CD4-positive, alpha-beta memory T cell (primary cell): ENCODE results near the gene ETV6. TPM values are rescaled to one million over a fixed set of nuclear protein-coding genes. Genes with fewer than 3 reads are reported as not detected.
"Not testable (repeated sequence)": the region's sequence is repeated elsewhere in the genome, so short reads cannot be mapped to it uniquely, and the experiment has no call there.

Source experiments
- CTCF ChIA-PET: fragments of 350-600 bp; sonication (Branson Sonifier 250); formaldehyde crosslinking; loops from one replicate; lab custom pipeline; 2021; ENCODE audit warnings: inconsistent platforms; ENCODE audit not compliant: partially characterized antibody; lab: Charles Lee
- POLR2A ChIA-PET: fragments of 350-600 bp; sonication (Branson Sonifier 250); formaldehyde crosslinking; loops from one replicate; lab custom pipeline; 2021; ENCODE audit not compliant: partially characterized antibody; lab: Charles Lee
- DNase-seq, 5 donors: peaks; one replicate each; pipeline versions ENCODE4 v3.0.0 to v3.0.0-alpha.2; 2020 to 2022; ENCODE audit warnings: mixed read lengths in 1 of 5
- H3K27ac ChIP-seq: one replicate; pipeline ENCODE4 v1.7.0; 2013; ENCODE audit warnings: low read depth, low read length
- H3K27me3 ChIP-seq: 2 replicates; pipeline ENCODE4 v1.7.0; 2013; ENCODE audit warnings: mild to moderate bottlenecking, low read length, moderate library complexity; ENCODE audit not compliant: insufficient read depth
- H3K36me3 ChIP-seq: 2 replicates; pipeline ENCODE4 v1.7.0; 2013; ENCODE audit warnings: mild to moderate bottlenecking, low read length, moderate library complexity; ENCODE audit not compliant: insufficient read depth
- H3K4me1 ChIP-seq: 2 replicates; pipeline ENCODE4 v1.7.0; 2013; ENCODE audit warnings: mild to moderate bottlenecking, low read length, moderate library complexity; ENCODE audit not compliant: insufficient read depth
- H3K4me3 ChIP-seq, 2 donors: one replicate each; pipeline ENCODE4 v1.7.0; 2013; ENCODE audit warnings: low read length in 2 of 2, mild to moderate bottlenecking in 1 of 2
- H3K9me3 ChIP-seq, 2 donors: one replicate each; pipeline ENCODE4 v1.7.0; 2013; ENCODE audit warnings: low read length in 2 of 2, control low read depth in 1 of 2; ENCODE audit not compliant: control insufficient read depth in 1 of 2
- H3K27ac Mint-ChIP-seq, 7 donors: one replicate each; pipeline ENCODE4 v1.8.0; 2020 to 2021; ENCODE audit warnings: mixed read lengths in 7 of 7, mild to moderate bottlenecking in 6 of 7, inconsistent platforms in 3 of 7, moderate library complexity in 3 of 7
- H3K27me3 Mint-ChIP-seq, 2 donors: one replicate each; pipeline ENCODE4 v1.8.0; 2020 to 2021; ENCODE audit warnings: mixed read lengths in 2 of 2
- H3K36me3 Mint-ChIP-seq, 2 donors: one replicate each; pipeline ENCODE4 v1.8.0; 2020 to 2021; ENCODE audit warnings: mixed read lengths in 2 of 2, inconsistent platforms in 1 of 2, mild to moderate bottlenecking in 1 of 2
- H3K4me1 Mint-ChIP-seq, 4 donors: one replicate each; pipeline ENCODE4 v1.8.0; 2020 to 2021; ENCODE audit warnings: mixed read lengths in 4 of 4, mild to moderate bottlenecking in 1 of 4
- H3K4me3 Mint-ChIP-seq, 8 donors: one replicate each; pipeline ENCODE4 v1.8.0; 2020 to 2021; ENCODE audit warnings: mixed read lengths in 8 of 8, mild to moderate bottlenecking in 7 of 8, moderate library complexity in 6 of 8, inconsistent platforms in 3 of 8
- H3K9me3 Mint-ChIP-seq, 8 donors: one replicate each; pipeline ENCODE4 v1.8.0; 2020 to 2021; ENCODE audit warnings: mixed read lengths in 8 of 8, mild to moderate bottlenecking in 5 of 8, inconsistent platforms in 3 of 8, moderate library complexity in 1 of 8
- intact Hi-C: fragments of 100-400 bp; cut with micrococcal nuclease; formaldehyde crosslinking; loops from one replicate; pipeline ENCODE4 v1.15.1; 2023
- polyA plus RNA-seq, 2 donors: library from polyadenylated mRNA; unstranded; fragments of 300-500 nt; fragmentation: Illumina TruSeq; gene quantifications; one replicate each; pipeline ENCODE4 v1.2.3, GENCODE V29; 2021
- total RNA-seq, 2 experiments: library from RNA; stranded (reverse); gene quantifications; one replicate each; pipeline ENCODE4 v1.2.3, GENCODE V29; 2021

Gene ETV6
- total and polyA plus RNA-seq, 4 experiments from 2014 or later: 3.3 to 43.9 (median 25.7) TPM

DNA sequence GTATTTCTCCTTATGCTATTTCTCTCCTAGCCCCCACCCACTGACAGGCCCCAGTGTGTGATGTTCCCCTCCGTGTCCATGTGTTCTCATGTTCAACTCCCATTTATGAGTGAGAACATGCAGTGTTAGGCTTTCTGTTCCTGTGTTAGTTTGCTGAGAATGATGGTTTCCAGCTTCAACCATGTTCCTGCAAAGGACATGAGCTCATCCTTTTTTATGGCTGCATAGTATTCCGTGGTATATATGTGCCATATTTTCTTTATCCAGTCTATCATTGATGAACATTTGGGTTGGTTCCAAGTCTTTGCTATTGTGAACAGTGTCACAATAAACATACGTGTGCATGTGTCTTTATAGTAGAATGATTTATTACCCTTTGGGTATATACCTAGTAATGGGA is 32.2 kb downstream of the ETV6 start:
- H3K4me3 Mint-ChIP-seq: peak overlapping the region in 1 of 8 donors; percentile 31
- H3K4me1 ChIP-seq: peaks cover 22% of the 10 kb centered on the region
- peaks cover 46 to 81% (median 54%) of the 10 kb centered on the region in 4 donors for H3K4me1 Mint-ChIP-seq
- H3K27me3 Mint-ChIP-seq, H3K27me3 ChIP-seq, DNase-seq, intact Hi-C loops, CTCF ChIA-PET, POLR2A ChIA-PET, H3K4me3 ChIP-seq, H3K9me3 ChIP-seq, H3K9me3 Mint-ChIP-seq, H3K27ac Mint-ChIP-seq, H3K36me3 ChIP-seq, H3K27ac ChIP-seq: not testable (repeated sequence)
- peaks cover 12 to 35% of the 10 kb centered on the region in 2 donors for H3K36me3 Mint-ChIP-seq

DNA sequence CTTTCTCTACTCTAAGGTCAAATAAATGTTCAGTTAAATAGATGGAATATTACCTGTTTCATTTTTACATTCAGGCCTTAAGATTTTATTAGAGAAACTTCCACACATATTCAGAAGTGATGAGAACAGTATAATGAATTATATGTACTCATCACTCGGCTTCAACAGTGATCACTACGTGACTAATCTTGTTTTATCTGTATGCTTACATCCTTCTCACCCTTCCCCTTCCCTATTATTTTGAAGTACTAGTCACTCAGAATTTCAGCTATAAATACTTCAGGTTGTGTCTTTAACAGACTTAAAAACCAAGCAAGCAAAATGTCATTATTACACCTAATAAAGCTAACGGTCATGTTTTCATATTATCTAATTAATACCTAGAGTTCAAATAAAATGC is 34.9 kb downstream of the ETV6 start:
- POLR2A ChIA-PET: no interaction called here
- Histone ChIP-seq H3K27ac (no peak overlapping the region), H3K36me3 (no peaks in the 10 kb centered on the region), H3K27me3 (no peaks in the 10 kb centered on the region), H3K4me1 (peaks cover 24% of the 10 kb centered on the region), H3K4me3 (no peak overlapping the region), H3K9me3 (no peaks in the 10 kb centered on the region)
- Mint-ChIP-seq H3K27ac (no peak overlapping the region), H3K36me3 (peaks cover 5 to 19% of the 10 kb centered on the region in 2 donors), H3K27me3 (no peaks in the 10 kb centered on the region), H3K9me3 (peaks cover 0 to 3% (median 0%) of the 10 kb centered on the region in 8 donors), H3K4me3 (peak overlapping the region in 2 of 8 donors; percentile 10 to 27), H3K4me1 (peaks cover 40 to 73% (median 54%) of the 10 kb centered on the region in 4 donors)
- CTCF ChIA-PET: interaction anchor here (1.0 kb wide), 1 partner anchor 1053 kb away, joined by 3 read pairs; no protein-coding TSS in a partner anchor
- intact Hi-C loops: no loop called here
- DNase-seq: no peak

DNA sequence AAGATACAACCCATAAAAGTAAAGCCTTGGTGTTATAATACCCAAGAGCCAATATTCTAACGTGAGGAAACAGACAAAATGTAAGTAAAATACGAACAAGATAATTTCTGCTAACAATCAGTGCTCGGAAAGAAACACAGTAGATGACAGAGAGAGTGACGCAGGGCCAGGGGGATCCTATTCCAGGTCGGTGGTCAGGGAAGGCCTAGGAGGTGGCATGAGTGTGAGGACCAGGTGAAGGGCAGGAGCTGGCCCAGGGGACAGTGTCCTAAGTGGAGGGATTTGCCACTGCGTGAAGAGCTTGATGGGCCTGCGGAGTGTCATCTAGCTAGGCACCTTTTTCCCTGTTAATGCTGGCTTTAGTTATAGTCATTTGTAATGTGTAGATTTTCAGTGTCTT is 35.3 kb downstream of the ETV6 start:
- H3K27ac ChIP-seq: no peak overlapping the region
- Mint-ChIP-seq H3K36me3 (peaks cover 2 to 19% of the 10 kb centered on the region in 2 donors), H3K4me1 (peaks cover 37 to 69% (median 50%) of the 10 kb centered on the region in 4 donors), H3K27ac (peak overlapping the region in 1 of 7 donors; percentile 47), H3K4me3 (peak overlapping the region in 1 of 8 donors; percentile 27), H3K27me3 (no peaks in the 10 kb centered on the region), H3K9me3 (peaks cover 0 to 3% (median 0%) of the 10 kb centered on the region in 8 donors)
- no peaks in the 10 kb centered on the region for H3K27me3 ChIP-seq
- H3K4me3 ChIP-seq: no peak overlapping the region
- ChIA-PET POLR2A (no interaction called here), CTCF (interaction anchor here (1.0 kb wide), 1 partner anchor 1052 kb away, joined by 3 read pairs; no protein-coding TSS in a partner anchor)
- no peaks in the 10 kb centered on the region for H3K9me3 ChIP-seq
- H3K4me1 ChIP-seq: peaks cover 24% of the 10 kb centered on the region
- H3K36me3 ChIP-seq: no peaks in the 10 kb centered on the region
- intact Hi-C loops: no loop called here
- DNase-seq: no peak

DNA sequence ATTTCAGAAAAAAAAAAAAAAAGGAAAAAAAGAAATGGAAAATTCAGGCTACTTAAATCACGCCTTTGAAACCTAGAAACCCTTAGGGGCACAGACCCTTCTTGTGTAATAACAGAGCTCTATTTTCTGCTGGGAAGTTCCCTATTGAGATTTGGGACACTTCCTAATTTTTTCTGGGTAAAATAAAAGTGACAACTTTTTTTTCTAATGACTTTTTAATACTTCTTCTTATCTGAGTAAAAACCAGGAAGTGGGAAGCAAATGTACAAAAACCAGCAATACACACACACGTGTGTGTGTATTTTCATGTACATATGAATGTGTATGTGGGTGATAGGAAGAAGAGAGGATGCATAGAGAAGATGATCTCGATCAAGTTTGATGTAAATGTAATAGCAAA is 35.8 kb downstream of the ETV6 start:
- Histone ChIP-seq H3K4me3 (no peak overlapping the region), H3K36me3 (no peaks in the 10 kb centered on the region), H3K27ac (no peak overlapping the region), H3K9me3 (no peaks in the 10 kb centered on the region), H3K4me1 (peaks cover 24% of the 10 kb centered on the region), H3K27me3 (no peaks in the 10 kb centered on the region)
- Mint-ChIP-seq H3K27ac (peak overlapping the region in 2 of 7 donors; percentile 24 to 53), H3K36me3 (peaks cover 4 to 19% of the 10 kb centered on the region in 2 donors), H3K27me3 (no peaks in the 10 kb centered on the region), H3K9me3 (peaks cover 0 to 3% (median 0%) of the 10 kb centered on the region in 8 donors), H3K4me1 (peaks cover 40 to 71% (median 51%) of the 10 kb centered on the region in 4 donors), H3K4me3 (no peak overlapping the region)
- DNase-seq: no peak
- intact Hi-C loops: no loop called here
- CTCF ChIA-PET: interaction anchor here (1.0 kb wide), 1 partner anchor 1052 kb away, joined by 3 read pairs; no protein-coding TSS in a partner anchor
- POLR2A ChIA-PET: no interaction called here

DNA sequence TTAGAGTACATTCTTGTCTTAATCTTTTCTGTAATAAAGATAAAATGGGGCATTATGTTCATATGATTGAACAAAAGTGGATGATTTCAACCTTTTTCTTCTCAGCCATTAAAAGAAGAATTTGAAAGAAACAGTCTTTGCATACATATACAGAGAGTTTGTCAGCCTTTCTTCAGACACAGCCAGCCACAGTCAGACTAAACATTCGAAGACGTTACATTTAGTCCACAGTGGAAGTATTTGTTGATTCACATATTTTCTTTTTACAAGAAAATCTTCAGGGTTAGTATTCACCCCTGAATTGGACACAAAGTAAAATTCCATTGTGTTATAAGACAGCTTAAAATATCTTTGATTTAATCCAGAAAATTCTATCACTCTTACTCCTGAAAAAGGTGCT is 36.2 kb downstream of the ETV6 start:
- Histone ChIP-seq H3K27ac (no peak overlapping the region), H3K4me1 (peaks cover 24% of the 10 kb centered on the region), H3K9me3 (no peaks in the 10 kb centered on the region), H3K4me3 (no peak overlapping the region), H3K27me3 (no peaks in the 10 kb centered on the region), H3K36me3 (no peaks in the 10 kb centered on the region)
- ChIA-PET POLR2A (no interaction called here), CTCF (no interaction called here)
- no peaks in the 10 kb centered on the region for H3K27me3 Mint-ChIP-seq
- intact Hi-C loops: no loop called here
- DNase-seq: no peak
- peaks cover 4 to 15% of the 10 kb centered on the region in 2 donors for H3K36me3 Mint-ChIP-seq
- H3K4me1 Mint-ChIP-seq: peaks cover 41 to 69% (median 49%) of the 10 kb centered on the region in 4 donors
- H3K9me3 Mint-ChIP-seq: peaks cover 0 to 3% (median 0%) of the 10 kb centered on the region in 8 donors
- H3K27ac Mint-ChIP-seq: peak overlapping the region in 2 of 7 donors; percentile 24 to 53
- H3K4me3 Mint-ChIP-seq: no peak overlapping the region

DNA sequence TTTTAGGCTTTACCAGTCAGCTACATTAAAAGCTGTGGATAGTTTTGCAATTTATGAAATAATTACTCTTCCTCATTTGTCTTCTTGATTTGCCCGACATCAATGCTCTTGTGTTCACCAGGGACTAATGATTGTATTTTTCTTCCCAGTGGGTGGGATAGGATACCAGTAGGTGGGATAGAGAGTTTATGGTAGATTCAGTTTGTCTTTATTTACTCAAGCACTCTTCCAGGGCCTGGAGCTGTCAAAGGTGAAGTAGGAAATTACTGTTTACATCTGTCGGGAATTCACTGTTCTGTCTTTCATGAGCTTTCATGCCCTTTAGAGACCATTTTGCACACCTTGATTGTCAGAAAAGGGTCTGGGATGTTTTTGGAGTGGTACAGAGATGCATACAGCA is 36.6 kb downstream of the ETV6 start:
- Histone ChIP-seq H3K36me3 (no peaks in the 10 kb centered on the region), H3K27me3 (no peaks in the 10 kb centered on the region), H3K4me3 (no peak overlapping the region), H3K9me3 (no peaks in the 10 kb centered on the region), H3K4me1 (peaks cover 24% of the 10 kb centered on the region), H3K27ac (no peak overlapping the region)
- intact Hi-C loops: no loop called here
- no peak for DNase-seq
- Mint-ChIP-seq H3K4me1 (peaks cover 44 to 71% (median 50%) of the 10 kb centered on the region in 4 donors), H3K4me3 (no peak overlapping the region), H3K27me3 (no peaks in the 10 kb centered on the region), H3K27ac (no peak overlapping the region), H3K36me3 (peaks cover 4 to 15% of the 10 kb centered on the region in 2 donors), H3K9me3 (peaks cover 0 to 3% (median 0%) of the 10 kb centered on the region in 8 donors)
- POLR2A ChIA-PET: no interaction called here
- CTCF ChIA-PET: no interaction called here

DNA sequence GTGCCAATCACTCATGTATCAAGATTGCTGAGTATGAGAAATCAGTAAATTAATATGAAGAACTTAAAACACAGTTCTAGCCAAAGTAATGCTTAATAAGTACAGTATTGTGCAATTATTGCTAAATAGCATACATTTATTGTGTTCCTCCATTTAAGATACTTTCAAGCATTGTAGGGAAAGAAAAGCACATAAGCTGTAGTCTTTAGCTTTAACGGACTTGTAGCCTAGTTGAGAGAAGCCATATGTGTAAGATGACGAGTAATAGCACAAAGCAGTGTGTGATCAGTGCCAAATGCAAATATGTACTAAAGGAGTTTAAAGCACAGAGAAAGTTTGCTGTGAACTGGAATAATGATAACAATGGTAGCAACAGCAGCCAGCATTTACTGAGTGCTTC is 38.1 kb downstream of the ETV6 start:
- Mint-ChIP-seq H3K27ac (no peak overlapping the region), H3K4me1 (peaks cover 45 to 74% (median 59%) of the 10 kb centered on the region in 4 donors), H3K36me3 (peaks cover 4 to 8% of the 10 kb centered on the region in 2 donors), H3K27me3 (no peaks in the 10 kb centered on the region), H3K9me3 (no peaks in the 10 kb centered on the region), H3K4me3 (no peak overlapping the region)
- Histone ChIP-seq H3K4me1 (peaks cover 24% of the 10 kb centered on the region), H3K36me3 (no peaks in the 10 kb centered on the region), H3K27ac (no peak overlapping the region), H3K4me3 (no peak overlapping the region), H3K9me3 (no peaks in the 10 kb centered on the region), H3K27me3 (no peaks in the 10 kb centered on the region)
- CTCF ChIA-PET: no interaction called here
- intact Hi-C loops: no loop called here
- POLR2A ChIA-PET: no interaction called here
- DNase-seq: no peak
